Nephron (organoid): Measurements from ENCODE around the gene PDGFA.

Source experiments
- H3K27ac Mint-ChIP-seq, 3 experiments: 2 replicates each; pipeline ENCODE4 v1.8.0; 2020; ENCODE audit warnings: mixed read lengths in 3 of 3, mild to moderate bottlenecking in 2 of 3, moderate library complexity in 1 of 3
- H3K27me3 Mint-ChIP-seq: 2 replicates; pipeline ENCODE4 v1.8.0; 2021; ENCODE audit warnings: low read depth, mild to moderate bottlenecking, moderate library complexity, mixed read lengths
- H3K36me3 Mint-ChIP-seq: 2 replicates; pipeline ENCODE4 v1.8.0; 2020; ENCODE audit warnings: low read depth, mixed read lengths
- H3K4me1 Mint-ChIP-seq: 2 replicates; pipeline ENCODE4 v1.8.0; 2020; ENCODE audit warnings: mixed read lengths
- H3K4me3 Mint-ChIP-seq, 3 experiments: 2 replicates each; pipeline ENCODE4 v1.8.0; 2020; ENCODE audit warnings: mild to moderate bottlenecking in 3 of 3, mixed read lengths in 3 of 3, moderate library complexity in 2 of 3
- H3K9me3 Mint-ChIP-seq: 2 replicates; pipeline ENCODE4 v1.8.0; 2020; ENCODE audit warnings: mixed read lengths
- CTCF ChIP-seq, 3 experiments: fragments of 200-600 bp; sonication (generic); IDR thresholded peaks; one replicate each; pipeline ENCODE4 v1.5.0; 2021; ENCODE audit warnings: antibody characterized with exemption in 3 of 3; ENCODE audit not compliant: unreplicated experiment in 3 of 3

PDGFA gene

GRCh38 chr7:519484-520390 lies at the start of gene PDGFA:
Gene PDGFA, minus strand, starts transcription at chr7:519846. Its CDS starts 845 bp downstream, at chr7:519001.
- peak in 1 of 3 experiments; percentile 24 for TF ChIP-seq CTCF (IDR thresholded peaks at IDR 0.05; ENCODE audit: unreplicated experiment in 3 of 3)
- H3K27ac Mint-ChIP-seq: peak within 1 kb of the TSS in 2 of 3 experiments; percentile 64 to 87
- H3K4me1 Mint-ChIP-seq: peaks cover 21% of the 10 kb centered on the region
- H3K36me3 Mint-ChIP-seq: no peaks in the 10 kb centered on the region
- H3K4me3 Mint-ChIP-seq: peak within 1 kb of the TSS; percentile 92 to 96 (median 94)
- no peaks in the 10 kb centered on the region for H3K9me3 Mint-ChIP-seq
- H3K27me3 Mint-ChIP-seq: peaks cover 53% of the 10 kb centered on the region

GRCh38 chr7:568031-568951 lies 48.6 kb upstream of the PDGFA start:
- no peak for TF ChIP-seq CTCF (IDR thresholded peaks at IDR 0.05; ENCODE audit: unreplicated experiment in 3 of 3)
- Mint-ChIP-seq H3K27ac (peak overlapping the region; percentile 82 to 85 (median 83)), H3K27me3 (peaks cover 3% of the 10 kb centered on the region), H3K4me1 (peaks cover 51% of the 10 kb centered on the region), H3K4me3 (peak overlapping the region in 2 of 3 experiments; percentile 6 to 67), H3K36me3 (no peaks in the 10 kb centered on the region), H3K9me3 (no peaks in the 10 kb centered on the region)

GRCh38 chr7:567305-567883 lies 47.7 kb upstream of the PDGFA start:
- TF ChIP-seq CTCF (IDR thresholded peaks at IDR 0.05; ENCODE audit: unreplicated experiment in 3 of 3): no peak

GRCh38 chr7:566100-566499 lies 46.5 kb upstream of the PDGFA start:
- Mint-ChIP-seq H3K36me3 (no peaks in the 10 kb centered on the region), H3K9me3 (no peaks in the 10 kb centered on the region), H3K4me3 (no peak overlapping the region), H3K27ac (no peak overlapping the region), H3K4me1 (peaks cover 46% of the 10 kb centered on the region), H3K27me3 (no peaks in the 10 kb centered on the region)
- TF ChIP-seq CTCF (IDR thresholded peaks at IDR 0.05; ENCODE audit: unreplicated experiment in 3 of 3): no peak

More at GRCh38 chr7:567305-567883, 47.7 kb upstream of the PDGFA start:
- Mint-ChIP-seq H3K27me3 (no peaks in the 10 kb centered on the region), H3K9me3 (no peaks in the 10 kb centered on the region), H3K36me3 (no peaks in the 10 kb centered on the region), H3K4me1 (peaks cover 48% of the 10 kb centered on the region), H3K4me3 (no peak overlapping the region), H3K27ac (no peak overlapping the region)

- H3K27ac Mint-ChIP-seq: peak overlapping the region; percentile 62 to 77 (median 69)
- no peaks in the 10 kb centered on the region for H3K27me3 Mint-ChIP-seq
- peaks cover 46% of the 10 kb centered on the region for H3K4me1 Mint-ChIP-seq
- TF ChIP-seq CTCF (IDR thresholded peaks at IDR 0.05; ENCODE audit: unreplicated experiment in 3 of 3): no peak
- H3K9me3 Mint-ChIP-seq: no peaks in the 10 kb centered on the region
- no peak overlapping the region for H3K4me3 Mint-ChIP-seq
- H3K36me3 Mint-ChIP-seq: no peaks in the 10 kb centered on the region
Observed at GRCh38 chr7:564176-564865, 44.7 kb upstream of the PDGFA start.
